DMS 273 treated with DMSO at 0.1 percent for 48 hours (cell line): ENCODE data around the gene PEX7.
"Not testable (repeated sequence)": the region's sequence is repeated elsewhere in the genome, so short reads cannot be mapped to it uniquely, and the experiment has no call there.

ENCODE experiments used
- DNase-seq: peaks from one replicate; lab custom pipeline; 2025; lab: John Stamatoyannopoulos, UW

The PEX7 gene

GRCh38 chr6:136840276-136841001, 18.0 kb downstream of the PEX7 start:
- no peak for DNase-seq

- no peak for DNase-seq
Observed at GRCh38 chr6:136843210-136843609, 20.8 kb downstream of the PEX7 start.

- DNase-seq: peak; percentile 2
Observed at GRCh38 chr6:136846046-136846445, 23.7 kb downstream of the PEX7 start.

- DNase-seq: not testable (repeated sequence)
Observed at GRCh38 chr6:136846477-136846876, 24.1 kb downstream of the PEX7 start.

- DNase-seq: not testable (repeated sequence)
Observed at GRCh38 chr6:136849979-136850563, 27.7 kb downstream of the PEX7 start.

GRCh38 chr6:136859430-136859829, 37.0 kb downstream of the PEX7 start:
- no peak for DNase-seq

- DNase-seq: no peak
Observed at GRCh38 chr6:136860043-136860442, 37.7 kb downstream of the PEX7 start.

- no peak for DNase-seq
Observed at GRCh38 chr6:136862662-136863061, 40.3 kb downstream of the PEX7 start.

GRCh38 chr6:136863752-136864151, 41.4 kb downstream of the PEX7 start:
- no peak for DNase-seq

- no peak for DNase-seq
Observed at GRCh38 chr6:136864676-136865075, 42.3 kb downstream of the PEX7 start.

- DNase-seq: no peak
Observed at GRCh38 chr6:136866872-136867416, 44.6 kb downstream of the PEX7 start.

- DNase-seq: no peak
Observed at GRCh38 chr6:136869451-136869850, 47.1 kb downstream of the PEX7 start.

- no peak for DNase-seq
Observed at GRCh38 chr6:136873748-136874147, 51.4 kb downstream of the PEX7 start.

- DNase-seq: not testable (repeated sequence)
Observed at GRCh38 chr6:136876469-136876868, 54.1 kb downstream of the PEX7 start.

- DNase-seq: no peak
Observed at GRCh38 chr6:136880748-136881460, 58.5 kb downstream of the PEX7 start.

- no peak for DNase-seq
Observed at GRCh38 chr6:136886091-136886490, 63.7 kb downstream of the PEX7 start.

- no peak for DNase-seq
Observed at GRCh38 chr6:136887953-136888352, 65.6 kb downstream of the PEX7 start.

- no peak for DNase-seq
Observed at GRCh38 chr6:136889271-136890193, 67.1 kb downstream of the PEX7 start.

GRCh38 chr6:136890194-136890839, 67.9 kb downstream of the PEX7 start:
- no peak for DNase-seq

GRCh38 chr6:136890986-136891385, 68.6 kb downstream of the PEX7 start:
- DNase-seq: no peak

- DNase-seq: no peak
Observed at GRCh38 chr6:136893187-136893586, 70.8 kb downstream of the PEX7 start.
